Tibial nerve (tissue), 4 donors: Measurements from ENCODE around the gene TCEAL4.

Experiments
- CTCF ChIP-seq, 5 experiments: fragments of 200-600 bp in 3 of 5; fragments of 450-650 bp in 2 of 5; sonication (generic) in 3 of 5; IDR thresholded peaks; one replicate each; pipeline ENCODE4 v1.5.1; 2016 to 2019; ENCODE audit warnings: antibody characterized with exemption in 5 of 5, mild to moderate bottlenecking in 3 of 5, moderate library complexity in 2 of 5
- EP300 ChIP-seq, 2 donors: sonication (generic); formaldehyde crosslinking; IDR thresholded peaks; one replicate each; pipeline ENCODE4 v1.6.1; 2017; ENCODE audit warnings: antibody characterized with exemption in 2 of 2, mild to moderate bottlenecking in 1 of 2
- POLR2A ChIP-seq, 2 donors: fragments of 450-650 bp; IDR thresholded peaks; one replicate each; pipeline ENCODE4 v1.6.1; 2017; ENCODE audit warnings: antibody characterized with exemption in 2 of 2, mild to moderate bottlenecking in 2 of 2, moderate library complexity in 2 of 2

- TF ChIP-seq CTCF (IDR thresholded peaks at IDR 0.05) (no peak), POLR2A (IDR thresholded peaks at IDR 0.05) (peak in 1 of 2 donors; percentile 52), EP300 (IDR thresholded peaks at IDR 0.05) (peak in 1 of 2 donors; percentile 54)
These were observed 22.3 kb downstream of the TCEAL4 start, which contains the start of gene TCEAL3 for GRCh38 chrX:103607364-103608305.
